ENCODE data around the gene FNDC11.
"Not testable (repeated sequence)": the region's sequence is repeated elsewhere in the genome, so short reads cannot be mapped to it uniquely, and the experiment has no call there.

The FNDC11 gene

DNA sequence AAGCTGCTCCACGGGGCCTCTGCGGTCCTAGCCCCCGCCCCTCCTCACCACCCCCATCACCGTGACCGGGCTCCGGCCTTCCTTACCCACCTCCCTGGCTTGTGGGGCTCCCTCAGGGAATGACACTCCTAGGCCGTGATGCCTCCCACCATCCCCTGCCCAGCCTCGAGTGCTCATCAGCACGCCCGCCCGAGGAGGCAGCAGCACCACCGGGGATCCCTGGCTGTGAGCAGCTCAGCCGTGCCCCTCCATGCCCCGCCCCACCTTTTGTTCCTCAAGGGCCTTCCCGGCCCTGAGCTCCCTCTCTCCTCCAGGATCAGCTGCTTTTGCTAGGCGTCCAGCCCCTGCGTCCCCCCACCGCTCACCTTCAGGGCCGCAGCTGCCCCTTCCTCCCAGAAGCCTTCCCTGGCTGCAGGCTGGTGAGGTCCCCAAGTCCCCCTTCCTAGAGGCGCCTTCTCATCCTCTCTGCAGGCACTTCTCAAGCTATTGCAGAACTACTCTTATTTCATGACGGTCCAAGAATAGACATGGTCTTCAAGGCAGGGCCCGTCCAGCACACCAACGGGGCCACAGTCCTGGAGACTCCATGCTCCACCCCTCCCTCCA lies 3.0 kb downstream of the FNDC11 start:
- Histone ChIP-seq H3K36me3 (ENCODE audit: insufficient read depth, insufficient read length, low read length) (peaks cover 41% of the 10 kb centered on the region), H3K4me3 (ENCODE audit: insufficient read length, low read depth) (no peak overlapping the region), H3K9me3 (ENCODE audit: insufficient read depth, low read length) (peaks cover 3% of the 10 kb centered on the region; the same call in 1 of the 2 replicates), H3K9ac (ENCODE audit: insufficient read length, low read depth) (peak overlapping the region; percentile 22), H3K4me1 (ENCODE audit: insufficient read depth, insufficient read length) (peaks cover 32% of the 10 kb centered on the region), H3K27me3 (ENCODE audit: insufficient read depth, insufficient read length) (no peaks in the 10 kb centered on the region)
- no peak for DNase-seq (ENCODE audit: low read depth, low spot score)
- TF ChIP-seq ZNF274 (IDR thresholded peaks at IDR 0.05; ENCODE audit: low read depth, low read length): no peak
- TF ChIP-seq YY1 (IDR thresholded peaks at IDR 0.05; ENCODE audit: insufficient read depth, insufficient read length): no peak
- no peak for TF ChIP-seq SUZ12 (IDR thresholded peaks at IDR 0.05; ENCODE audit: extremely low read depth, insufficient read depth, insufficient read length)

DNA sequence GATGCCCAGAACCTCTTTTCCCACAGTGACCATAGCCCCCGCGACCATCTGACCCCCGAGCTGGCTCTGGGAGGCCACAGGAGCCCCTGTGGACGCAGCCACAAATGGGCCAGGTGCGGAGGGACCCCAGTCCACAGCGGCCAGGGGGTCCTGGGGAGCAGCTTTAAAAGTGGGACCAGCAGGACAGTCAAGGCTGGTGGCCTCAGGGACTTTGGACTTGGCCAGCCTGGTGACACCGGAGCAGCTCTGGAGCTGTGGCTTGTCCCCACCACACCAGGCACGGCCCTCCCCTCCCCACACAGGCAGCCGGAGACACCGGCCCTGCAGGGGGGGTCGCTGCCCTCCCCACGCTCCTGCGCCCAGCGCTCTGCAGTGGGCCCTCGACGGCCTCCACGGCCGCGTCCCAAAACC lies 3.5 kb downstream of the FNDC11 start:
- TF ChIP-seq ZNF274 (IDR thresholded peaks at IDR 0.05; ENCODE audit: low read depth, low read length) (no peak), YY1 (IDR thresholded peaks at IDR 0.05; ENCODE audit: insufficient read depth, insufficient read length) (no peak), SUZ12 (IDR thresholded peaks at IDR 0.05; ENCODE audit: extremely low read depth, insufficient read depth, insufficient read length) (no peak)
- peaks cover 45% of the 10 kb centered on the region for H3K36me3 ChIP-seq (ENCODE audit: insufficient read depth, insufficient read length, low read length)
- peaks cover 32% of the 10 kb centered on the region for H3K4me1 ChIP-seq (ENCODE audit: insufficient read depth, insufficient read length)
- no peak for DNase-seq (ENCODE audit: low read depth, low spot score)
- no peaks in the 10 kb centered on the region for H3K27me3 ChIP-seq (ENCODE audit: insufficient read depth, insufficient read length)
- H3K9ac ChIP-seq (ENCODE audit: insufficient read length, low read depth): peak overlapping the region; percentile 22
- H3K4me3 ChIP-seq (ENCODE audit: insufficient read length, low read depth): no peak overlapping the region
- peaks cover 3% of the 10 kb centered on the region; the same call in 1 of the 2 replicates for H3K9me3 ChIP-seq (ENCODE audit: insufficient read depth, low read length)

DNA sequence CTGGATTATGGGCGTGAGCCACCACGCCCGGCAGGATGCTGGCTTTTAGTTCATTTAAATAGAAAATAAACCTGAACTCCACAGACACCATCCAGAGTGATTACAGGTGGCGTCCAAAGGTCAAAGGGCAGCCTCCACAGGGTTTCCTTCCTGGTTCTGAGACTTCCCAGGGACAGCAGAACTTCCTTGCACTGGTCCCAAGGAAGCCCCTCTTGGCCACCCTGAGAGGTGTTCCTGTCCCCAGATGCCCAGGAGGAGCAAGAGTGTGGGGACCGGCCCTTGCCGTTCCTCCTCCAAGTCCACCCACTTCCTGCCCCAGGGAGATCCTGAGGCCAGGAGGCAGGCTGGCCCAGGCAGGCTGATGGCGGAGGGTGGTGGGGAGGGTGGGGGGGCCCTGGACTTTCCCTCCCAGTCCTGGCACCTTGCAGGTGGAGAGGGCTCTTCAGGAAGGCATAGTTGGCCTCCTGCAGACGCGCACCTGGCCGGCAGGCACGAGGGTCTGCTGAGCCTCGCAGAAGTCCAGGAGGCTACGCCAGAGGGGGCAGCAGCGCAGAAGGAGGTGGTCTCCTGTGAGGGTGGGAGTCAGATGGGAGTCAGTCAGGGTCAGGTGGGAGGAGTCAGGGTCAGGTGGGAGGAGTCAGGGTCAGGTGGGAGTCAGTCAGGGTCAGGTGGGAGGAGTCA lies 5.0 kb downstream of the FNDC11 start:
- H3K4me1 ChIP-seq (ENCODE audit: insufficient read depth, insufficient read length): peaks cover 28% of the 10 kb centered on the region
- H3K36me3 ChIP-seq (ENCODE audit: insufficient read depth, insufficient read length, low read length): peaks cover 60% of the 10 kb centered on the region
- no peaks in the 10 kb centered on the region for H3K27me3 ChIP-seq (ENCODE audit: insufficient read depth, insufficient read length)
- no peak for TF ChIP-seq YY1 (IDR thresholded peaks at IDR 0.05; ENCODE audit: insufficient read depth, insufficient read length)
- no peak for TF ChIP-seq ZNF274 (IDR thresholded peaks at IDR 0.05; ENCODE audit: low read depth, low read length)
- no peak for TF ChIP-seq SUZ12 (IDR thresholded peaks at IDR 0.05; ENCODE audit: extremely low read depth, insufficient read depth, insufficient read length)
- peaks cover 3% of the 10 kb centered on the region; the same call in 1 of the 2 replicates for H3K9me3 ChIP-seq (ENCODE audit: insufficient read depth, low read length)
- no peak overlapping the region for H3K4me3 ChIP-seq (ENCODE audit: insufficient read length, low read depth)
- DNase-seq (ENCODE audit: low read depth, low spot score): no peak
- H3K9ac ChIP-seq (ENCODE audit: insufficient read length, low read depth): no peak overlapping the region

DNA sequence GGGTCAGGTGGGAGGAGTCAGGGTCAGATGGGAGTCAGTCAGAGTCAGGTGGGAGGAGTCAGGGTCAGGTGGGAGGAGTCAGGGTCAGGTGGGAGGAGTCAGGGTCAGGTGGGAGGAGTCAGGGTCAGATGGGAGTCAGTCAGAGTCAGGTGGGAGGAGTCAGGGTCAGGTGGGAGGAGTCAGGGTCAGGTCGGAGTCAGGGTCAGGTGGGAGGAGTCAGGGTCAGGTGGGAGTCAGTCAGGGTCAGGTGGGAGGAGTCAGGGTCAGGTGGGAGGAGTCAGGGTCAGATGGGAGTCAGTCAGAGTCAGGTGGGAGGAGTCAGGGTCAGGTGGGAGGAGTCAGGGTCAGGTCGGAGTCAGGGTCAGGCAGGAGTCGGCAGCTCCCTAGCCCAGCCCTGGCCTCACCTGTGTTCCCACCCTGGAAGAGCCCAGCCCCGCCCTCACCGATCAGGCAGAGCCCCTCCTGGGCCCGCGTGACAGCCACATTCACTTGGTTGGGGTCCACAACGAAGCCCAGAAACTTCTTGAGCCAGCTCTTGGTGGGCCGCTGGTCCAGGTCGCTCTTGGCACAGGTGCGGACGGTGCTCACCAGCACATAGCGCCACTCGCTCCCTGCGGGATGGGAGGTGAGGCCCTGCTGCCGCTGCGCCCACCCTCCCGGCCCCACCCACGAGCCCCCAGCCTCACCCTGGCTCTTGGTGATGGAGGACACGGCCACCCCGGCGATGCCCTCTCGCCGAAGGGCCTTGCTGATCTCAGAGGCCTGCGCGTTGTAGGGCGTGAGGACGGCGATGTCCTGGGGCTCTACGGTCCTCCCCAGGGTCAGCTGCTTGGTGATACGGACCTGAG lies 5.8 kb downstream of the FNDC11 start:
- peaks cover 22% of the 10 kb centered on the region for H3K4me1 ChIP-seq (ENCODE audit: insufficient read depth, insufficient read length)
- not testable (repeated sequence) for DNase-seq (ENCODE audit: low read depth, low spot score)

DNA sequence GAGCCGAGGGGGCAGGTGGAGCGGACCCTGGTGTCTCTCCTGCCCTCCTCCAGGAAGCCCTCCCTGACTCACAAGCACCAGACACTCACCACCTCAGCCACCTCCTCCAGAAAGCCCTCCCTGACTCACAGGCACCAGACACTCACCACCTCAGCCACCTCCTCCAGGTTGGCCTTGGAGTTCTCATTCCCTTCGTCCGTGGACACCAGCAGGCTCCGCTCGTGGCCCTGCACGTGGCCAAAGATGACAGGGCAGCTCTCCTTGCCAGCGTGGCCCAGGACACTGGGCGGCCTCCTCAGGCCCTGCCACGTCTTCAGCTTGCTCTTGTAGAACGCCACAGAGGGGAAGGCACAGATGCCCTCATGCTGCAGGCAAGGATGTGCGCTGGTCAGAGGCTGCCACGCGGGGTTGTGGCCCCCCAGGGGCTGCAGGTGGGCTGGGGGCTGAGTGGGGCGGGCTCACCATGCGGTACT lies 6.4 kb downstream of the FNDC11 start:
- Histone ChIP-seq H3K9me3 (ENCODE audit: insufficient read depth, low read length) (peaks cover 3% of the 10 kb centered on the region; the same call in 1 of the 2 replicates), H3K36me3 (ENCODE audit: insufficient read depth, insufficient read length, low read length) (peaks cover 74% of the 10 kb centered on the region), H3K9ac (ENCODE audit: insufficient read length, low read depth) (no peak overlapping the region), H3K27me3 (ENCODE audit: insufficient read depth, insufficient read length) (no peaks in the 10 kb centered on the region), H3K4me1 (ENCODE audit: insufficient read depth, insufficient read length) (peaks cover 15% of the 10 kb centered on the region), H3K4me3 (ENCODE audit: insufficient read length, low read depth) (no peak overlapping the region)
- DNase-seq (ENCODE audit: low read depth, low spot score): no peak
- no peak for TF ChIP-seq SUZ12 (IDR thresholded peaks at IDR 0.05; ENCODE audit: extremely low read depth, insufficient read depth, insufficient read length)

More for the DNA sequence above, 5.8 kb downstream of the FNDC11 start:
- H3K9me3 ChIP-seq (ENCODE audit: insufficient read depth, low read length); H3K27me3 ChIP-seq (ENCODE audit: insufficient read depth, insufficient read length); H3K9ac ChIP-seq (ENCODE audit: insufficient read length, low read depth); H3K4me3 ChIP-seq (ENCODE audit: insufficient read length, low read depth): not testable (repeated sequence)
- H3K36me3 ChIP-seq (ENCODE audit: insufficient read depth, insufficient read length, low read length): peaks cover 67% of the 10 kb centered on the region

DNA sequence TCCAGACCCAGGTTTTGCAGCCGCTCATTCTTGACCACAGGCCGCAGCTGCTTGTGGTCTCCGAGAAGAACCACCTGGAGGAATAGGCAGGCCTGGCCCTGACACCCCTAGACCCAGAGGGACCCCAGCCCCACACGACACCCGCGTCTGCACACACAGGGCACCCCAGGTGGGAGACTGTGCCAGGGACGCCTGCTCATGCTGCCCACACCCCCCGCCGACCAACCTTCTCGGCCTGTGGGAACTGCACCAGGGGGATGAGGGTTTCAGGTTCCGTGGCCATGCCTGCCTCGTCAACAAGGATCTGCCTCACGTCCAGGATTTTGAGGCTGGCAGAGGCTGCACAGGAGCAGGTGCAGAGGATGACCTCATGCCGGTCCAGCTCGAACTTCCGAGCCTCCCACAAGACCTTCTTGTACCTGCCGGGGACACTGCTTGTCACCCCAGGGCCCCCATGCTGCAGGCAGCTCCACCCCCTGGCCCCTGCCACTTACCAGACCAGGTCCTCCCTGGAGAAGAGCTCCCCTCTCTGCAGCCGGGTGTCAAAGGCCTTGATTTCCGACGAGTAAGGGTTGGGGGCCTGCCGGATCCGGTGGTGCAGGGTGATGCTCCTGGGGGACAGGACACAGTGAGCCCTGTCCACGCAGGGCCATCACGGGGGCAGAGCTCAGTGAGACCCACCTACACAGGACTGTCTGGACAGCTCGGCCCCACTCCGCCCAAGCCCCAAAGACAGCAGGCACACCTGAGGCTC lies 7.1 kb downstream of the FNDC11 start:
- no peak for DNase-seq (ENCODE audit: low read depth, low spot score)
- peaks cover 76% of the 10 kb centered on the region for H3K36me3 ChIP-seq (ENCODE audit: insufficient read depth, insufficient read length, low read length)
- H3K9me3 ChIP-seq (ENCODE audit: insufficient read depth, low read length): peaks cover 3% of the 10 kb centered on the region; the same call in 1 of the 2 replicates
- no peak overlapping the region for H3K4me3 ChIP-seq (ENCODE audit: insufficient read length, low read depth)
- no peak for TF ChIP-seq SUZ12 (IDR thresholded peaks at IDR 0.05; ENCODE audit: extremely low read depth, insufficient read depth, insufficient read length)
- no peak for TF ChIP-seq YY1 (IDR thresholded peaks at IDR 0.05; ENCODE audit: insufficient read depth, insufficient read length)
- TF ChIP-seq ZNF274 (IDR thresholded peaks at IDR 0.05; ENCODE audit: low read depth, low read length): no peak
- no peak overlapping the region for H3K9ac ChIP-seq (ENCODE audit: insufficient read length, low read depth)
- peaks cover 9% of the 10 kb centered on the region for H3K4me1 ChIP-seq (ENCODE audit: insufficient read depth, insufficient read length)
- no peaks in the 10 kb centered on the region for H3K27me3 ChIP-seq (ENCODE audit: insufficient read depth, insufficient read length)

Data from NT2/D1 (cell line).